Activated naive CD4-positive, alpha-beta T cell treated with anti-CD3 and anti-CD28 coated beads for 36 hours (primary cell): ENCODE measurements around the gene FAM174B. TPM values are rescaled to one million over a fixed set of nuclear protein-coding genes. Genes with fewer than 3 reads are reported as not detected.

Experiments
- CTCF ChIA-PET: fragments of 350-600 bp; sonication (Branson Sonifier 250); formaldehyde crosslinking; loops from one replicate; lab custom pipeline; 2021; ENCODE audit warnings: antibody characterized with exemption; lab: Charles Lee
- DNase-seq: peaks from one replicate; pipeline ENCODE4 v3.0.0-alpha.2; 2020
- H3K27ac Mint-ChIP-seq: one replicate; pipeline ENCODE4 v1.8.0; 2021; ENCODE audit warnings: mild to moderate bottlenecking, mixed read lengths
- H3K27me3 Mint-ChIP-seq: one replicate; pipeline ENCODE4 v1.8.0; 2021; ENCODE audit warnings: low read depth, mixed read lengths
- H3K36me3 Mint-ChIP-seq: one replicate; pipeline ENCODE4 v1.8.0; 2021; ENCODE audit warnings: low read depth, mixed read lengths
- H3K4me1 Mint-ChIP-seq: one replicate; pipeline ENCODE4 v1.8.0; 2021; ENCODE audit warnings: low read depth, mixed read lengths
- H3K4me3 Mint-ChIP-seq: one replicate; pipeline ENCODE4 v1.8.0; 2021; ENCODE audit warnings: mild to moderate bottlenecking, moderate library complexity, mixed read lengths
- H3K9me3 Mint-ChIP-seq: one replicate; pipeline ENCODE4 v1.8.0; 2021; ENCODE audit warnings: mixed read lengths
- intact Hi-C: fragments of 100-400 bp; cut with micrococcal nuclease; formaldehyde crosslinking; loops from one replicate; pipeline ENCODE4 v1.15.1; 2023
- total RNA-seq, 2 experiments: library from RNA; stranded (reverse); gene quantifications; one replicate each; pipeline ENCODE4 v1.2.3, GENCODE V29; 2021

The FAM174B gene
- total RNA-seq, 2 experiments from 2014 or later = 5.5 to 5.6 TPM

GRCh38 chr15:92662762-92663161, 7.2 kb upstream of the FAM174B start:
- Mint-ChIP-seq H3K27ac (no peak overlapping the region), H3K4me3 (no peak overlapping the region), H3K4me1 (peaks cover 15% of the 10 kb centered on the region), H3K36me3 (no peaks in the 10 kb centered on the region), H3K27me3 (peaks cover 4% of the 10 kb centered on the region), H3K9me3 (no peaks in the 10 kb centered on the region)
- intact Hi-C loops = no loop called here
- CTCF ChIA-PET = no interaction called here
- no peak for DNase-seq

GRCh38 chr15:92661956-92662355, 6.4 kb upstream of the FAM174B start:
- H3K27me3 Mint-ChIP-seq = peaks cover 3% of the 10 kb centered on the region
- intact Hi-C loops = no loop called here
- H3K36me3 Mint-ChIP-seq = no peaks in the 10 kb centered on the region
- no peak overlapping the region for H3K27ac Mint-ChIP-seq
- no peak for DNase-seq
- H3K4me3 Mint-ChIP-seq = no peak overlapping the region
- peaks cover 15% of the 10 kb centered on the region for H3K4me1 Mint-ChIP-seq
- CTCF ChIA-PET = no interaction called here
- H3K9me3 Mint-ChIP-seq = no peaks in the 10 kb centered on the region

- Mint-ChIP-seq H3K27me3 (peaks cover 10% of the 10 kb centered on the region), H3K4me1 (peaks cover 18% of the 10 kb centered on the region), H3K27ac (no peak overlapping the region), H3K4me3 (no peak overlapping the region), H3K36me3 (no peaks in the 10 kb centered on the region), H3K9me3 (no peaks in the 10 kb centered on the region)
- CTCF ChIA-PET = no interaction called here
- intact Hi-C loops = no loop called here
- no peak for DNase-seq
These were observed 5.5 kb upstream of the FAM174B start for GRCh38 chr15:92661069-92661468.

- DNase-seq = no peak
- H3K4me3 Mint-ChIP-seq = no peak overlapping the region
- CTCF ChIA-PET = no interaction called here
- intact Hi-C loops = no loop called here
- H3K4me1 Mint-ChIP-seq = peaks cover 9% of the 10 kb centered on the region
- no peak overlapping the region for H3K27ac Mint-ChIP-seq
- H3K9me3 Mint-ChIP-seq = no peaks in the 10 kb centered on the region
- H3K36me3 Mint-ChIP-seq = no peaks in the 10 kb centered on the region
- peaks cover 24% of the 10 kb centered on the region for H3K27me3 Mint-ChIP-seq
These were observed 1.9 kb upstream of the FAM174B start for GRCh38 chr15:92657486-92657885.

- Mint-ChIP-seq H3K27ac (no peak overlapping the region), H3K9me3 (no peaks in the 10 kb centered on the region), H3K36me3 (no peaks in the 10 kb centered on the region), H3K4me1 (peaks cover 9% of the 10 kb centered on the region), H3K4me3 (peak overlapping the region; percentile 66), H3K27me3 (peaks cover 24% of the 10 kb centered on the region)
- DNase-seq = no peak
- CTCF ChIA-PET = interaction anchor here (1.0 to 1.4 kb wide), 3 partner anchors 25 to 59 kb away, joined by 4 to 5 read pairs (median 4); no protein-coding TSS in a partner anchor
- intact Hi-C loops = no loop called here
These were observed 514 bp upstream of the FAM174B start for GRCh38 chr15:92656089-92656488.

GRCh38 chr15:92654662-92655061, 913 bp downstream of the FAM174B start:
- Mint-ChIP-seq H3K4me3 (peak overlapping the region; percentile 58), H3K27me3 (peaks cover 24% of the 10 kb centered on the region), H3K9me3 (no peaks in the 10 kb centered on the region), H3K27ac (no peak overlapping the region), H3K36me3 (no peaks in the 10 kb centered on the region), H3K4me1 (peaks cover 9% of the 10 kb centered on the region)
- CTCF ChIA-PET = no interaction called here
- intact Hi-C loops = loop anchor here (1.0 kb wide), 1 partner anchor 29 kb away; no protein-coding TSS in a partner anchor
- DNase-seq = no peak

- no peak for DNase-seq
- intact Hi-C loops = no loop called here
- peak overlapping the region; percentile 58 for H3K4me3 Mint-ChIP-seq
- H3K9me3 Mint-ChIP-seq = no peaks in the 10 kb centered on the region
- CTCF ChIA-PET = interaction anchor here (0.6 kb wide), 1 partner anchor 11 kb away, joined by 3 read pairs; no protein-coding TSS in a partner anchor
- H3K27me3 Mint-ChIP-seq = peaks cover 24% of the 10 kb centered on the region
- H3K36me3 Mint-ChIP-seq = no peaks in the 10 kb centered on the region
- H3K4me1 Mint-ChIP-seq = peaks cover 9% of the 10 kb centered on the region
- no peak overlapping the region for H3K27ac Mint-ChIP-seq
These were observed 1.6 kb downstream of the FAM174B start for GRCh38 chr15:92653836-92654539.

- peaks cover 9% of the 10 kb centered on the region for H3K4me1 Mint-ChIP-seq
- H3K9me3 Mint-ChIP-seq = no peaks in the 10 kb centered on the region
- DNase-seq = no peak
- intact Hi-C loops = no loop called here
- H3K4me3 Mint-ChIP-seq = no peak overlapping the region
- CTCF ChIA-PET = interaction anchor here (0.6 kb wide), 1 partner anchor 11 kb away, joined by 3 read pairs; no protein-coding TSS in a partner anchor
- no peak overlapping the region for H3K27ac Mint-ChIP-seq
- H3K36me3 Mint-ChIP-seq = no peaks in the 10 kb centered on the region
- peaks cover 24% of the 10 kb centered on the region for H3K27me3 Mint-ChIP-seq
These were observed 2.2 kb downstream of the FAM174B start for GRCh38 chr15:92653366-92653765.

GRCh38 chr15:92652576-92652966, 3.0 kb downstream of the FAM174B start:
- intact Hi-C loops = no loop called here
- Mint-ChIP-seq H3K36me3 (no peaks in the 10 kb centered on the region), H3K4me3 (no peak overlapping the region), H3K27me3 (peaks cover 22% of the 10 kb centered on the region), H3K9me3 (no peaks in the 10 kb centered on the region), H3K4me1 (peaks cover 9% of the 10 kb centered on the region), H3K27ac (no peak overlapping the region)
- CTCF ChIA-PET = no interaction called here
- DNase-seq = no peak

- Mint-ChIP-seq H3K27me3 (peaks cover 21% of the 10 kb centered on the region), H3K36me3 (no peaks in the 10 kb centered on the region), H3K27ac (no peak overlapping the region), H3K4me3 (no peak overlapping the region), H3K4me1 (peaks cover 9% of the 10 kb centered on the region), H3K9me3 (no peaks in the 10 kb centered on the region)
- intact Hi-C loops = no loop called here
- CTCF ChIA-PET = no interaction called here
- DNase-seq = no peak
These were observed 3.5 kb downstream of the FAM174B start for GRCh38 chr15:92651877-92652575.

GRCh38 chr15:92650966-92651365, 4.6 kb downstream of the FAM174B start:
- H3K9me3 Mint-ChIP-seq = no peaks in the 10 kb centered on the region
- H3K27me3 Mint-ChIP-seq = peaks cover 12% of the 10 kb centered on the region
- no peak overlapping the region for H3K27ac Mint-ChIP-seq
- peaks cover 5% of the 10 kb centered on the region for H3K4me1 Mint-ChIP-seq
- CTCF ChIA-PET = no interaction called here
- intact Hi-C loops = no loop called here
- no peak for DNase-seq
- H3K4me3 Mint-ChIP-seq = no peak overlapping the region
- H3K36me3 Mint-ChIP-seq = no peaks in the 10 kb centered on the region

GRCh38 chr15:92650256-92650655, 5.3 kb downstream of the FAM174B start:
- no peaks in the 10 kb centered on the region for H3K9me3 Mint-ChIP-seq
- CTCF ChIA-PET = no interaction called here
- peaks cover 4% of the 10 kb centered on the region for H3K4me1 Mint-ChIP-seq
- H3K4me3 Mint-ChIP-seq = no peak overlapping the region
- intact Hi-C loops = no loop called here
- no peak for DNase-seq
- no peaks in the 10 kb centered on the region for H3K36me3 Mint-ChIP-seq
- H3K27ac Mint-ChIP-seq = no peak overlapping the region
- H3K27me3 Mint-ChIP-seq = peaks cover 11% of the 10 kb centered on the region
